GM23248 (cell line): ENCODE data around the gene ARFRP1. TPM values are rescaled to one million over a fixed set of nuclear protein-coding genes. Genes with fewer than 3 reads are reported as not detected.

Experiments
- DNase-seq: peaks from one replicate; pipeline ENCODE4 v3.0.0-alpha.2; 2015
- H2AFZ ChIP-seq: fragments of 200-600 bp; sonication (generic); 2 replicates; pipeline ENCODE4 v1.6.1; 2016; ENCODE audit warnings: antibody characterized with exemption
- H3F3A ChIP-seq: fragments of 200-600 bp; sonication (generic); 2 replicates; pipeline ENCODE4 v1.6.1; 2016; ENCODE audit warnings: mild to moderate bottlenecking, antibody characterized with exemption, mixed run types; ENCODE audit not compliant: insufficient read depth
- H3K27ac ChIP-seq: fragments of 200-600 bp; sonication (generic); 2 replicates; pipeline ENCODE4 v1.5.1; 2016; ENCODE audit warnings: mild to moderate bottlenecking
- H3K27me3 ChIP-seq: fragments of 200-600 bp; sonication (generic); replicated peaks from 2 replicates; pipeline ENCODE4 v1.6.1; 2016; ENCODE audit warnings: mild to moderate bottlenecking; ENCODE audit not compliant: insufficient read depth
- H3K36me3 ChIP-seq: fragments of 200-600 bp; sonication (generic); 2 replicates; pipeline ENCODE4 v1.6.1; 2016; ENCODE audit warnings: low read depth, mild to moderate bottlenecking
- H3K4me1 ChIP-seq: fragments of 200-600 bp; sonication (generic); 2 replicates; pipeline ENCODE4 v1.6.1; 2016; ENCODE audit warnings: mild to moderate bottlenecking; ENCODE audit not compliant: insufficient read depth
- H3K4me2 ChIP-seq: fragments of 200-600 bp; sonication (generic); one replicate; pipeline ENCODE4 v1.6.1; 2016; ENCODE audit warnings: mild to moderate bottlenecking; ENCODE audit not compliant: unreplicated experiment
- H3K4me3 ChIP-seq: fragments of 200-600 bp; sonication (generic); 2 replicates; pipeline ENCODE4 v1.5.1; 2016; ENCODE audit warnings: mild to moderate bottlenecking
- H3K79me2 ChIP-seq: fragments of 200-600 bp; sonication (generic); 2 replicates; pipeline ENCODE4 v1.6.1; 2016; ENCODE audit warnings: mild to moderate bottlenecking; ENCODE audit not compliant: insufficient read depth
- H3K9ac ChIP-seq: fragments of 200-600 bp; sonication (generic); 2 replicates; pipeline ENCODE4 v1.6.1; 2016; ENCODE audit warnings: mild to moderate bottlenecking
- H3K9me2 ChIP-seq: fragments of 200-600 bp; sonication (generic); 2 replicates; pipeline ENCODE4 v1.6.1; 2016; ENCODE audit warnings: mixed run types, mild to moderate bottlenecking, moderate library complexity; ENCODE audit not compliant: insufficient read depth
- H3K9me3 ChIP-seq: fragments of 200-600 bp; sonication (generic); one replicate; pipeline ENCODE4 v1.6.1; 2017; ENCODE audit warnings: low read depth
- H4K20me1 ChIP-seq: fragments of 200-600 bp; sonication (generic); 2 replicates; pipeline ENCODE4 v1.6.0; 2016; ENCODE audit not compliant: insufficient read depth
- EZH2 ChIP-seq: fragments of 200-600 bp; sonication (generic); IDR thresholded peaks from 2 replicates; pipeline ENCODE4 v1.6.1; 2018; ENCODE audit warnings: antibody characterized with exemption, mild to moderate bottlenecking; ENCODE audit not compliant: insufficient read depth, poor library complexity, severe bottlenecking
- EZH2phosphoT487 ChIP-seq: fragments of 200-600 bp; sonication (generic); IDR thresholded peaks from 2 replicates; pipeline ENCODE4 v1.6.1; 2018; ENCODE audit warnings: antibody characterized with exemption, moderate library complexity, mild to moderate bottlenecking, low read depth; ENCODE audit not compliant: insufficient read depth
- WGBS, 2 experiments: methylation state at CpG; one replicate each; pipeline ENCODE4 v1.1.6; 2015 to 2017; ENCODE audit warnings: low lambda C conversion rate in 2 of 2, low coverage in 1 of 2; ENCODE audit errors: missing lambda C conversion rate in 2 of 2; 5-methylcytosine and 5-hydroxymethylcytosine counted together
- in situ Hi-C: fragments of 300-500 bp; cut with MboI; formaldehyde crosslinking; loops from 2 replicates; pipeline ENCODE4 v1.15.0; 2020
- polyA plus RNA-seq: library from polyadenylated mRNA; unstranded; fragments of >200 nt; fragmentation: Nextera tagmentation; extraction: Ambion mirVana; gene quantifications from 2 replicates; pipeline ENCODE4 v1.2.1, GENCODE V29; 2016
- total RNA-seq: library from RNA; depleted of rRNA; stranded (reverse); fragments of >200 nt; shearing (Covaris generic); gene quantifications from 2 replicates; pipeline ENCODE4 v1.2.3, GENCODE V29; 2014

ARFRP1 gene
- total and polyA plus RNA-seq, 2 experiments from 2014 or later: 57.6 to 61.4 TPM

GRCh38 chr20:63735859-63736718 is 28.3 kb upstream of the ARFRP1 start, which contains the start of gene LIME1:
LIME1 (plus strand) TSS chr20:63736664; CDS start chr20:63737550, 886 bp downstream.
- Histone ChIP-seq H3K79me2 (peaks cover 9% of the 10 kb centered on the region; the same call in 1 of the 2 replicates), H3K27ac (no peak within 1 kb of the TSS), H3K9ac (no peak within 1 kb of the TSS), H3K9me3 (no peaks in the 10 kb centered on the region), H3K4me3 (no peak within 1 kb of the TSS), H3K27me3 (no peaks in the 10 kb centered on the region), H3K36me3 (no peaks in the 10 kb centered on the region), H3F3A (no peaks in the 10 kb centered on the region), H3K9me2 (no peaks in the 10 kb centered on the region), H3K4me1 (no peaks in the 10 kb centered on the region), H4K20me1 (no peaks in the 10 kb centered on the region), H3K4me2 (no peak within 1 kb of the TSS), H2AFZ (no peak within 1 kb of the TSS)
- 89 to 91% methylated on average over 28 to 31 of the region's 31 CpGs for WGBS, 2 experiments
- in situ Hi-C loops: no loop called here
- TF ChIP-seq EZH2phosphoT487 (no peak), EZH2 (no peak)
- no peak for DNase-seq

GRCh38 chr20:63734946-63735858 is 27.4 kb upstream of the ARFRP1 start:
- H3K9me2 ChIP-seq: no peaks in the 10 kb centered on the region
- no peaks in the 10 kb centered on the region for H3F3A ChIP-seq
- H3K4me1 ChIP-seq: no peaks in the 10 kb centered on the region
- no peak overlapping the region for H3K9ac ChIP-seq
- in situ Hi-C loops: no loop called here
- no peaks in the 10 kb centered on the region for H4K20me1 ChIP-seq
- H3K27me3 ChIP-seq: no peaks in the 10 kb centered on the region
- H3K79me2 ChIP-seq: peaks cover 18% of the 10 kb centered on the region
- H3K4me3 ChIP-seq: no peak overlapping the region
- H2AFZ ChIP-seq: no peak overlapping the region
- H3K9me3 ChIP-seq: no peaks in the 10 kb centered on the region
- H3K27ac ChIP-seq: no peak overlapping the region
- H3K4me2 ChIP-seq: no peak overlapping the region
- TF ChIP-seq EZH2: no peak
- TF ChIP-seq EZH2phosphoT487: no peak
- 86 to 90% methylated on average over 31 to 45 of the region's 48 CpGs for WGBS, 2 experiments
- no peak for DNase-seq
- no peaks in the 10 kb centered on the region for H3K36me3 ChIP-seq

GRCh38 chr20:63734111-63734945 is 26.6 kb upstream of the ARFRP1 start:
- H3K4me3 ChIP-seq: no peak overlapping the region
- H3K9me2 ChIP-seq: no peaks in the 10 kb centered on the region
- H3K27me3 ChIP-seq: no peaks in the 10 kb centered on the region
- no peaks in the 10 kb centered on the region for H3K9me3 ChIP-seq
- no peaks in the 10 kb centered on the region for H4K20me1 ChIP-seq
- H3K4me2 ChIP-seq: no peak overlapping the region
- H3K27ac ChIP-seq: no peak overlapping the region
- DNase-seq: no peak
- WGBS, 2 experiments: 93 to 96% methylated on average over 21 to 25 of the region's 25 CpGs
- H3F3A ChIP-seq: no peaks in the 10 kb centered on the region
- no peaks in the 10 kb centered on the region for H3K4me1 ChIP-seq
- no peak overlapping the region for H2AFZ ChIP-seq
- H3K36me3 ChIP-seq: no peaks in the 10 kb centered on the region
- H3K79me2 ChIP-seq: peaks cover 27% of the 10 kb centered on the region
- TF ChIP-seq EZH2 (no peak), EZH2phosphoT487 (no peak)
- in situ Hi-C loops: no loop called here
- H3K9ac ChIP-seq: no peak overlapping the region
